Measurements from ENCODE around the gene TMEM94.

Gene TMEM94

GRCh38 chr17:75511610-75512575, 55.5 kb downstream of the TMEM94 start:
- H3K4me3 ChIP-seq = no peak overlapping the region
- no peak overlapping the region for H3K9ac ChIP-seq (ENCODE audit: insufficient read length)
- no peak overlapping the region for H3K27ac ChIP-seq
- DNase-seq (ENCODE audit: low read depth, low spot score) = no peak
- H3K9me3 ChIP-seq (ENCODE audit: low read depth, low read length) = no peaks in the 10 kb centered on the region
- no peaks in the 10 kb centered on the region for H3K36me3 ChIP-seq (ENCODE audit: insufficient read depth, low read length)
- TF ChIP-seq POLR2AphosphoS5 (IDR thresholded peaks at IDR 0.05; ENCODE audit: borderline replicate concordance, low read depth, low read length) (no peak), FOXP2 (optimal IDR thresholded peaks at IDR 0.05; ENCODE audit: control extremely low read depth, extremely low read length, insufficient read depth) (no peak), EZH2 (IDR thresholded peaks at IDR 0.05) (no peak)

- H3K27ac ChIP-seq = no peak overlapping the region
- DNase-seq (ENCODE audit: low read depth, low spot score) = no peak
- H3K9ac ChIP-seq (ENCODE audit: insufficient read length) = no peak overlapping the region
- no peaks in the 10 kb centered on the region for H3K36me3 ChIP-seq (ENCODE audit: insufficient read depth, low read length)
- no peak for TF ChIP-seq EZH2 (IDR thresholded peaks at IDR 0.05)
- TF ChIP-seq FOXP2 (optimal IDR thresholded peaks at IDR 0.05; ENCODE audit: control extremely low read depth, extremely low read length, insufficient read depth) = no peak
- TF ChIP-seq POLR2AphosphoS5 (IDR thresholded peaks at IDR 0.05; ENCODE audit: borderline replicate concordance, low read depth, low read length) = no peak
- H3K9me3 ChIP-seq (ENCODE audit: low read depth, low read length) = no peaks in the 10 kb centered on the region
- H3K4me3 ChIP-seq = no peak overlapping the region
Observed at GRCh38 chr17:75512926-75513640, 56.6 kb downstream of the TMEM94 start.

GRCh38 chr17:75513641-75514000, 57.2 kb downstream of the TMEM94 start:
- Histone ChIP-seq H3K4me3 (peak overlapping the region; percentile 85; the same call in 1 of the 2 replicates), H3K9me3 (ENCODE audit: low read depth, low read length) (no peaks in the 10 kb centered on the region), H3K27ac (no peak overlapping the region), H3K9ac (ENCODE audit: insufficient read length) (no peak overlapping the region), H3K36me3 (ENCODE audit: insufficient read depth, low read length) (no peaks in the 10 kb centered on the region)
- TF ChIP-seq FOXP2 (optimal IDR thresholded peaks at IDR 0.05; ENCODE audit: control extremely low read depth, extremely low read length, insufficient read depth) = no peak
- TF ChIP-seq EZH2 (IDR thresholded peaks at IDR 0.05) = no peak
- no peak for TF ChIP-seq POLR2AphosphoS5 (IDR thresholded peaks at IDR 0.05; ENCODE audit: borderline replicate concordance, low read depth, low read length)
- no peak for DNase-seq (ENCODE audit: low read depth, low spot score)

DNA sequence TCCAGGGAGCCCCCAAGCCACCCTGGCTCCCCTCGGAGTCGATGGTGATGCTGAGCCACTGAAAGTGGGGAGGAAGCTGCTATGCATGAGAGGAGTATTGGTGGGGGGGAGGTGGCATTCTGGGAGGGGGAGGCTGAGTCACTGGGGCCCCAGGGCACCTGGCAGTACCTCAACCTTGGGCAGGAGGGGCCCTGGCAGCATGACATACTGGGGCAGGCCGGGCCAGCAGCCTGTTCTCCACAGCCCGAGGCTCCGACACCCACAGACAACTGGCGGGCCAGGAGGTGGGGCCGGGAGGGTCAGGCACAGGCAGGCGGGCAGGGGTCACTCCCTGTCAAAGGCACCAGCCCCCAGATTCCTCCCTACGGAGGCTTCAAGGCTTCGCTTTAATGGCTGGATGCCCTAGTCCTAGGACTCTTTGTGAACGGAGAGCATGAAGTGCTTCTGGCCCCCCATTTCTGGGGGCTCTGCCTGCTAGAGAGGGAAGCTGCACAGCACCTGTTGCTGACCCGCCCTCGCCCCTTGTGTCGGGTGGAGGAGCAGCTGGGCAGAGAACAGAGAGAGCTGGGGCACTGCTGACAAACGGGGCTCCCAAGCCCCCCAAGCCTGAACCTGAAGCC, 58.0 kb downstream of the TMEM94 start:
- H3K4me3 ChIP-seq = peak overlapping the region; percentile 85
- H3K9ac ChIP-seq (ENCODE audit: insufficient read length) = peak overlapping the region; percentile 76
- no peak for DNase-seq (ENCODE audit: low read depth, low spot score)
- H3K36me3 ChIP-seq (ENCODE audit: insufficient read depth, low read length) = no peaks in the 10 kb centered on the region
- H3K27ac ChIP-seq = no peak overlapping the region
- no peak for TF ChIP-seq EZH2 (IDR thresholded peaks at IDR 0.05)
- TF ChIP-seq FOXP2 (optimal IDR thresholded peaks at IDR 0.05; ENCODE audit: control extremely low read depth, extremely low read length, insufficient read depth) = no peak
- TF ChIP-seq POLR2AphosphoS5 (IDR thresholded peaks at IDR 0.05; ENCODE audit: borderline replicate concordance, low read depth, low read length) = no peak
- H3K9me3 ChIP-seq (ENCODE audit: low read depth, low read length) = no peaks in the 10 kb centered on the region

- H3K27ac ChIP-seq = no peak overlapping the region
Observed at GRCh38 chr17:75514919-75515495, 58.6 kb downstream of the TMEM94 start.

DNA sequence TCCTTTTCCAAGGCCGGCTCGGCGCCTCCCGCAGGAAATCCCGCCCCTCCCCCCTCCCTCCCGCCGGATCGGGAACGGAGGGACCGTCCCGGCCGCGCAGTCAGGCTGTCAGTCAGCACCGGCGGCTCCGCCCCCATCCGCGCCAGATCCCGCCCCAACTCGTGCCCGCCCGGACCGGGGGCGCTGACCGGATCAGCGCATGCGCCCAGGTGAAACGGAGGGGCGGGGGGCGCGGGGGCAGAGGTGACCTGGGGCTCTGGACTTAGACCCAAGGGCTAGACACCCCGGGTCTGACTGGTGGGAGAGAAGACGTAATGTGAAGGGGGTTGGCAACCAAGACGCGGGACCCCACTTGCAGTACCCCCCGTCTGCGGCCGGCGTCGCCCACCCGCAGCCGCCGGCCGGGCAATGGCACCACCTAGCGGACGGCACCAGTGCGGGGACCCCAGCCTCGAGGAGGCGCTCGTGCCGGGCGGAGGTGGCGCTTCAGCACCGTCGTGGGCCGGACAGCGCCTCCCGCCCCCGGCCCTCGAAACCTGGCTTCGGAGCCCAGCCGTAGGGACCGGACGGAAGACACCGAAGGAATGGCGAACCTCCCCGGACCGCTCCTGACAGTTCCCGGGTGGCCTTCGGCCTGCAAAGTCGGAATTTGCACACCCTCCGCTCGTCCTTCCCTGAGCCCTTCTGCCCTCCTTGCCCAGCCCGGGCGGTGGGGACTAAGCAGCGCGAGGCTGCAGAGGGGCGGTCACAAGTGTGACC, 59.2 kb downstream of the TMEM94 start, which contains the start of gene CASKIN2:
CASKIN2 (minus strand) TSS at position 42 of the 759 bp plus-strand sequence. CDS start 1,733 bp downstream, outside the sequence.
- Histone ChIP-seq H3K9me3 (ENCODE audit: low read depth, low read length) (no peaks in the 10 kb centered on the region), H3K36me3 (ENCODE audit: insufficient read depth, low read length) (no peaks in the 10 kb centered on the region), H3K4me3 (peak within 1 kb of the TSS; percentile 85), H3K27ac (no peak within 1 kb of the TSS), H3K9ac (ENCODE audit: insufficient read length) (peak within 1 kb of the TSS; percentile 76)
- peak; percentile 12 for DNase-seq (ENCODE audit: low read depth, low spot score)
- TF ChIP-seq POLR2AphosphoS5 (IDR thresholded peaks at IDR 0.05; ENCODE audit: borderline replicate concordance, low read depth, low read length) = no peak
- no peak for TF ChIP-seq EZH2 (IDR thresholded peaks at IDR 0.05)
- TF ChIP-seq FOXP2 (optimal IDR thresholded peaks at IDR 0.05; ENCODE audit: control extremely low read depth, extremely low read length, insufficient read depth) = no peak

More at GRCh38 chr17:75514919-75515495, 58.6 kb downstream of the TMEM94 start:
- no peak for DNase-seq (ENCODE audit: low read depth, low spot score)
- Histone ChIP-seq H3K9me3 (ENCODE audit: low read depth, low read length) (no peaks in the 10 kb centered on the region), H3K9ac (ENCODE audit: insufficient read length) (peak overlapping the region; percentile 76), H3K4me3 (peak overlapping the region; percentile 85), H3K36me3 (ENCODE audit: insufficient read depth, low read length) (no peaks in the 10 kb centered on the region)
- TF ChIP-seq FOXP2 (optimal IDR thresholded peaks at IDR 0.05; ENCODE audit: control extremely low read depth, extremely low read length, insufficient read depth) = no peak
- no peak for TF ChIP-seq EZH2 (IDR thresholded peaks at IDR 0.05)
- TF ChIP-seq POLR2AphosphoS5 (IDR thresholded peaks at IDR 0.05; ENCODE audit: borderline replicate concordance, low read depth, low read length) = no peak

GRCh38 chr17:75516255-75516618, 59.8 kb downstream of the TMEM94 start, which contains the start of gene TSEN54:
Gene TSEN54, plus strand, starts transcription at chr17:75516528. Its CDS starts 33 bp downstream, at chr17:75516561.
- Histone ChIP-seq H3K27ac (no peak within 1 kb of the TSS), H3K9me3 (ENCODE audit: low read depth, low read length) (no peaks in the 10 kb centered on the region), H3K36me3 (ENCODE audit: insufficient read depth, low read length) (no peaks in the 10 kb centered on the region), H3K4me3 (peak within 1 kb of the TSS; percentile 85), H3K9ac (ENCODE audit: insufficient read length) (peak within 1 kb of the TSS; percentile 78)
- peak; percentile 14 for DNase-seq (ENCODE audit: low read depth, low spot score)
- TF ChIP-seq FOXP2 (optimal IDR thresholded peaks at IDR 0.05; ENCODE audit: control extremely low read depth, extremely low read length, insufficient read depth) (peak; percentile 25), POLR2AphosphoS5 (IDR thresholded peaks at IDR 0.05; ENCODE audit: borderline replicate concordance, low read depth, low read length) (no peak)
